Neural crest cell (in vitro differentiated cells): ENCODE data around the gene MS4A7. TPM values are rescaled to one million over a fixed set of nuclear protein-coding genes. Genes with fewer than 3 reads are reported as not detected.

Experiments used
- DNase-seq: peaks from one replicate; pipeline ENCODE4 v3.0.0; 2021; ENCODE audit warnings: low read depth, mixed read lengths, low spot score
- H3K27ac Mint-ChIP-seq: one replicate; pipeline ENCODE4 v1.8.0; 2021; ENCODE audit warnings: mild to moderate bottlenecking, mixed read lengths; ENCODE audit not compliant: unreplicated experiment
- H3K27me3 Mint-ChIP-seq: 2 replicates; pipeline ENCODE4 v1.8.0; 2021; ENCODE audit warnings: low read depth, mild to moderate bottlenecking, mixed read lengths
- H3K36me3 Mint-ChIP-seq: 2 replicates; pipeline ENCODE4 v1.8.0; 2021; ENCODE audit warnings: low read depth, mild to moderate bottlenecking, mixed read lengths
- H3K4me1 Mint-ChIP-seq: 2 replicates; pipeline ENCODE4 v1.8.0; 2021; ENCODE audit warnings: mixed read lengths
- H3K4me3 Mint-ChIP-seq: one replicate; pipeline ENCODE4 v1.8.0; 2021; ENCODE audit warnings: mild to moderate bottlenecking, mixed read lengths
- H3K9me3 Mint-ChIP-seq: 2 replicates; pipeline ENCODE4 v1.8.0; 2021; ENCODE audit warnings: mixed read lengths
- total RNA-seq: library from RNA; stranded (reverse); gene quantifications from 2 replicates; pipeline ENCODE4 v1.2.1, GENCODE V29; 2021
- TF ChIP-seq, protein P1 (sequence below): fragments of 200-600 bp; sonication (generic); conservative IDR thresholded peaks from 2 replicates; pipeline ENCODE4 v1.5.0; 2021; ENCODE audit warnings: antibody characterized with exemption, mild to moderate bottlenecking

MS4A7 gene
- total RNA-seq, 1 donor from 2014 or later, result not detected

DNA sequence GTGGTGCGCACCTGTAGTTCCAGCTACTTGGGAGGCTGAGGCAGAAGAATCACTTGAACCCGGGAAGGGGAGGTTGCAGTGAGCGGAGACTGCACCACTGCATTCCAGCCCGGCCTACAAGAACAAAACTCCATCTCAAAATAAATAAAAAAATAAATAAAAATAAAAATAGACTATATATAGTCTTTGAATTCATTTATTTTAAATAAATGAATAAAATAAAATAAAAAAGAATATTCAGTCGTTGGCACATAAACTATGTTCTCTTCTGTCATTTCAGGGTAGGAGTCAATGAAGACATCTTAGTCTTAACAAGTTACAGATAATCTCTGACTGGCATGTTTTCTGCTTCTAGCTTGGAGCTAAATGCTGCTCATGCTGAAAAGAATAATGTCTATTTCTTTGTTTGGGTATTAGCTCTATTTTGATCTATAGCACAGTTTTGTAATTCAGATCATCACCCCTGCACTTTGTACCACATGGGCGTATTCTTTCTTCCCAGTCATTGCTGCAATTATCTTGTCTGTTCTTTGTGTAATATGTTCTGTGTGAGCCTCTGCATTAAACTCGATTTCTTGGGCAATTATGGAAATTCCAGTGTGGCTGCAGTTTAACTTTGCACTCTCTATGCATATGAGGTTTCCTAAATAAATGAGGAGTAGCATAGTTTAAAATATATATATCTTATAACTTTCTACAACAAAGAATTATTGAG, 16.5 kb downstream of the MS4A7 start:
- no peak for DNase-seq
- no peak overlapping the region for H3K27ac Mint-ChIP-seq
- no peaks in the 10 kb centered on the region for H3K4me1 Mint-ChIP-seq
- H3K4me3 Mint-ChIP-seq, result no peak overlapping the region
- TF ChIP-seq, protein P1, sequence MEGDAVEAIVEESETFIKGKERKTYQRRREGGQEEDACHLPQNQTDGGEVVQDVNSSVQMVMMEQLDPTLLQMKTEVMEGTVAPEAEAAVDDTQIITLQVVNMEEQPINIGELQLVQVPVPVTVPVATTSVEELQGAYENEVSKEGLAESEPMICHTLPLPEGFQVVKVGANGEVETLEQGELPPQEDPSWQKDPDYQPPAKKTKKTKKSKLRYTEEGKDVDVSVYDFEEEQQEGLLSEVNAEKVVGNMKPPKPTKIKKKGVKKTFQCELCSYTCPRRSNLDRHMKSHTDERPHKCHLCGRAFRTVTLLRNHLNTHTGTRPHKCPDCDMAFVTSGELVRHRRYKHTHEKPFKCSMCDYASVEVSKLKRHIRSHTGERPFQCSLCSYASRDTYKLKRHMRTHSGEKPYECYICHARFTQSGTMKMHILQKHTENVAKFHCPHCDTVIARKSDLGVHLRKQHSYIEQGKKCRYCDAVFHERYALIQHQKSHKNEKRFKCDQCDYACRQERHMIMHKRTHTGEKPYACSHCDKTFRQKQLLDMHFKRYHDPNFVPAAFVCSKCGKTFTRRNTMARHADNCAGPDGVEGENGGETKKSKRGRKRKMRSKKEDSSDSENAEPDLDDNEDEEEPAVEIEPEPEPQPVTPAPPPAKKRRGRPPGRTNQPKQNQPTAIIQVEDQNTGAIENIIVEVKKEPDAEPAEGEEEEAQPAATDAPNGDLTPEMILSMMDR, result no peak
- H3K36me3 Mint-ChIP-seq, result no peaks in the 10 kb centered on the region
- no peaks in the 10 kb centered on the region for H3K9me3 Mint-ChIP-seq
- H3K27me3 Mint-ChIP-seq, result no peaks in the 10 kb centered on the region

DNA sequence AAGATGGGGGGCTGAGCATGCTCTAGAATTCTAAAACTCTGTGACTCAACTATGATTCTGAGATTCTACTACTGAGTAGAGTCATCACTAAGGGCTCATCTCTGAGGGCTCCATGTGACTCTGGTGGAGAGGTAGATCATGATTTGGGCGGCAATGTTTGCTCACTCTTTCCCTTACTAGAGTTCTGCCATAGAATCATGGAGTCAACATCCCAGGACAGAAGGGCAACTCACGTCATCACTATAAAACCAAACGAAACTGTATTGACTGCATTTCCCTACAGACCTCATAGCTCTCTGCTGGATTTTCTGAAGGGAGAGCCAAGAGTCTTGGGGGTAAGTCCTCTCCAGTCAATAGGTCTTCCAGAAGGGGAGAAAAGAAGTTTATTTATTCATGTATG, 18.1 kb downstream of the MS4A7 start, which contains the start of gene MS4A14:
MS4A14 (plus strand) TSS at position 78 of the 400 bp plus-strand sequence; CDS start at position 198, 120 bp downstream.
- peaks cover 2% of the 10 kb centered on the region for H3K27me3 Mint-ChIP-seq
- H3K36me3 Mint-ChIP-seq, result no peaks in the 10 kb centered on the region
- H3K9me3 Mint-ChIP-seq, result peaks cover 3% of the 10 kb centered on the region
- H3K27ac Mint-ChIP-seq, result no peak within 1 kb of the TSS
- H3K4me3 Mint-ChIP-seq, result no peak within 1 kb of the TSS
- no peak for DNase-seq
- TF ChIP-seq, protein P1, result no peak
- no peaks in the 10 kb centered on the region for H3K4me1 Mint-ChIP-seq

DNA sequence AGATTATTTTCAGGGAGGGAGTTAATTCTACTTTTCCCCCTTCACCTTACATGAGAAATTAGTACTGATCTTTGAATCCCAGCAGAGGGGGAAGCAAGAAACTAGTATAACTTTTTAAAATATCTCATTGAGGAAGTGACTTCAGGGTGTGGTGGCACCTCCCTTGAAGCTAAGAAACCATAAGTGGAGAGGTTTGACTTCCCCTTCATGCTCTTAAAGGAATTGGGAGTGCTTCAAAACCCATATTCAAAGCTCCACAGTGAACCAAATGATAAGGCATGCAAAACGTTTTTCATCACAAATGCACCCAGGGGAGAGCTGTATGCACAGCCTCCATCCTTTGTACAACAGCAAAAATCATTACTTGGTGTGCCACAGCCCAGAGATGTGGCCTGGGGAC, 18.5 kb downstream of the MS4A7 start:
- no peak overlapping the region for H3K27ac Mint-ChIP-seq
- H3K9me3 Mint-ChIP-seq, result peaks cover 7% of the 10 kb centered on the region
- H3K4me1 Mint-ChIP-seq, result no peaks in the 10 kb centered on the region
- H3K27me3 Mint-ChIP-seq, result peaks cover 2% of the 10 kb centered on the region
- no peak overlapping the region for H3K4me3 Mint-ChIP-seq
- no peak for DNase-seq
- no peaks in the 10 kb centered on the region for H3K36me3 Mint-ChIP-seq
- TF ChIP-seq, protein P1, result no peak

DNA sequence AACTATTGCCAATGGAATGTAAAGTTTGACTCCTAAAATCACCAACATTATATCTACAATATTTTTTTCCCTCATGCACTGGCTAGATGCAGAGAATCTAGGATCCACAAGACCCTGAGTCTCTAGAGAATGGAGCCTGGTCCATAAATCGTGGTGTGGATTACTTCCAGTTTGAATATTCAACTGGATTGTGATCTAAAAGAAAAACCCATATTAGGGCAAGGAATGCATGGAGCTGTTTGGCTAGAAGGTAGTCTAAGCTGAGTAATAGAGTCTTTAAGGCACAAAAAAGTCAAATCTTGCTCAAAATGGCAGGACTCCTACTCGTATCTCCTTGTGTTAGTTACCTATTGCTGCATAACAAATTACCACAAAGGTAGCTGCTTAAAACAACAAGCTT, 41.7 kb downstream of the MS4A7 start:
- Mint-ChIP-seq H3K9me3 (peaks cover 6% of the 10 kb centered on the region), H3K27ac (no peak overlapping the region), H3K36me3 (no peaks in the 10 kb centered on the region), H3K4me3 (no peak overlapping the region), H3K27me3 (no peaks in the 10 kb centered on the region), H3K4me1 (no peaks in the 10 kb centered on the region)
- TF ChIP-seq, protein P1, result no peak
- DNase-seq, result no peak

DNA sequence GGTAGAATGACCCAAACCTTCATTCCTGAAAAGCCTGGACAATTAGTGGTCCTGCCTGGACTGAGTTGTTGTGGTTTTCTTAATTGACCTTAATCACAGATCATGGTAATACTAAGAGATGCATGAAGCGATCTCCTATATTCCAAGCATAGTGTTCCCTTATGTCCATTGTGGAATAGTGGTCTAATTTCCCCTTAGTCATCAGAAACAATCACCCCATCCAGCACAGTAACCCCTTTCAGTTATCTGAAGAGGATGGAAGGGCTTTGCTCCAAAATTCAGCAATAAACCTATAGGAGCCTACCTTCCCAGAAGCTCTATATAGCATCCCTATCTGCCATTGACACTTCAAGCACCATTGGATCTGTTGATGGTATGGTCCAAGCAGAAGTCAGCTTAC, 44.3 kb downstream of the MS4A7 start:
- Mint-ChIP-seq H3K27me3 (no peaks in the 10 kb centered on the region), H3K36me3 (no peaks in the 10 kb centered on the region), H3K4me3 (no peak overlapping the region), H3K9me3 (peaks cover 2% of the 10 kb centered on the region), H3K27ac (no peak overlapping the region), H3K4me1 (no peaks in the 10 kb centered on the region)
- no peak for DNase-seq
- TF ChIP-seq, protein P1, result no peak
